ENCODE measurements around the gene EEIG2.
A peak's percentile ranks its signal among the peaks of the same experiment; 100 is the strongest.
"Not testable (repeated sequence)": the region's sequence is repeated elsewhere in the genome, so short reads cannot be mapped to it uniquely, and the experiment has no call there.

The EEIG2 gene

DNA sequence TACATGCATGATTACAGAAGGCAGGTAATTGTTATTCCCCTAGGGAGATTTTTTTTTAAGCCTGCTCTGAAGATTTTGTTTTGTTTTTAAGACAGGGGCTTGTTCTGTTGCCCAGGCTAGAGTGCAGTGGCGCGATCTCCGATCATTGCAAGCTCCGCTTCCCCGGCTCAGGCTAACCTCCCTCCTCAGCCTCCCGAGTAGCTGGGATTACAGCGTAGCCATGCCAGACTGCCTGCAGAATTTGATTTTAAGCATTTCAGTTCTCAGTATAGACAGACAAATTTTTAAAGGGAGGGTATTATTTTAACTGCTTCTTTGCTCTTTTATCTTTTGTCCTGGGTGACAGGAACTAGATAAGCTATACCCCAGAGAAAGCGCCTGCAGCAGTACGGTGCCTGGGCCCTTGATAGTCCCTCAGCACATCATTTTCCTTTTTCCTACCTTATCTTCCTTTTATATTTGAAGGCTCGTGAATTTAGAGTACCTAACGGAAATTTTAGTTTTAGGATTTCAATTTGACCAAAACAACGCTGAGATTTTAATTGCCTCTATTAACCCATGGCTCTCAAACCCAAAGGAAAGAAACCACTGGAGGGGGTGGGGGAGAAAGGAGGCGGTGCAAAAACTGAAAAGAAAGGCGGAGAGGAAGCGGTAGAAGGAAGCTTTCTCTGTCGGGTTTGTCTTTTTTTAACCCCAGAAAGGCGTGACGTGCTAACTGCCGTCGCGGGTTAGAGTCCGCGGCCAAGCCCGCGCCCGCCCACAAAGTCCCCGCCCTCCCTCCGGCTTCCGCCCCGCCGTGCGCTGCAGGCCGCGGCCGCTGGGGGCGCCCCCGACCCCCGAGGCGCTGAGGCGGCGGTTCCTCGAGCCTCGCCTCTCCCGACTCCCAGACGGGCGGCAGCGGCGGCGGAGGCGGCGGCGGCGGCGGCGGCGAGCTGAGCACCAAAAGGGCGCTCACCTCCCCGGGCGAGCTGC lies at the start of gene EEIG2:
Gene EEIG2 (plus strand): TSS at position 886 of the 972 bp plus-strand sequence. CDS start 329 bp downstream, outside the sequence.
- TF ChIP-seq SUZ12 (IDR thresholded peaks at IDR 0.05; ENCODE audit: extremely low read depth, insufficient read depth, insufficient read length) (no peak), ZNF274 (IDR thresholded peaks at IDR 0.05; ENCODE audit: low read depth, low read length) (no peak), YY1 (IDR thresholded peaks at IDR 0.05; ENCODE audit: insufficient read depth, insufficient read length) (no peak)
- Histone ChIP-seq H3K27me3 (ENCODE audit: insufficient read depth, insufficient read length) (no peaks in the 10 kb centered on the region), H3K36me3 (ENCODE audit: insufficient read depth, insufficient read length, low read length) (no peaks in the 10 kb centered on the region), H3K4me3 (ENCODE audit: insufficient read length, low read depth) (peak within 1 kb of the TSS; percentile 71), H3K4me1 (ENCODE audit: insufficient read depth, insufficient read length) (no peaks in the 10 kb centered on the region), H3K9ac (ENCODE audit: insufficient read length, low read depth) (peak within 1 kb of the TSS; percentile 87), H3K9me3 (ENCODE audit: insufficient read depth, low read length) (no peaks in the 10 kb centered on the region)
- DNase-seq (ENCODE audit: low read depth, low spot score), result peak; percentile 80

DNA sequence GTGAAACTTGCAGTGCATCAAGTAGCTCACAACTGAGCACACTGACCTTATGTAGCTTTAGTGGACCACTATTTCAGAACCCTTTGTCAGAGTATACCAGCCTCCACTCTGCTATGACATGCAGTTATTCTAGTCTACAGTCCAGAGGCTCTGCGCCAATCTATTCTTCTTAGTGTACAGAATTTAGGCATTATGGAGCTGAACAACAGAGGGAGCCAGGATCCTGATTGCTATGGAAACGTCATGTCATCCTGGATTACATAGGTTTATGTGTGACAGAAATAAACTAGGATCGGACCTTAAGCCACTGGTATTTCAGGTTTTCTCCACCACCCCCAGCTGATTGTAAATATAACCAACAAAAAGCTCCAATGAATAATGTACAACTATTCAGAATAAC lies 48.1 kb upstream of the EEIG2 start:
- Histone ChIP-seq H3K4me1 (ENCODE audit: insufficient read depth, insufficient read length) (no peaks in the 10 kb centered on the region), H3K9me3 (ENCODE audit: insufficient read depth, low read length) (peaks cover 19% of the 10 kb centered on the region; the same call in 1 of the 2 replicates), H3K27me3 (ENCODE audit: insufficient read depth, insufficient read length) (no peaks in the 10 kb centered on the region), H3K9ac (ENCODE audit: insufficient read length, low read depth) (no peak overlapping the region), H3K36me3 (ENCODE audit: insufficient read depth, insufficient read length, low read length) (no peaks in the 10 kb centered on the region), H3K4me3 (ENCODE audit: insufficient read length, low read depth) (no peak overlapping the region)
- no peak for DNase-seq (ENCODE audit: low read depth, low spot score)
- TF ChIP-seq YY1 (IDR thresholded peaks at IDR 0.05; ENCODE audit: insufficient read depth, insufficient read length) (no peak), ZNF274 (IDR thresholded peaks at IDR 0.05; ENCODE audit: low read depth, low read length) (no peak), SUZ12 (IDR thresholded peaks at IDR 0.05; ENCODE audit: extremely low read depth, insufficient read depth, insufficient read length) (no peak)

DNA sequence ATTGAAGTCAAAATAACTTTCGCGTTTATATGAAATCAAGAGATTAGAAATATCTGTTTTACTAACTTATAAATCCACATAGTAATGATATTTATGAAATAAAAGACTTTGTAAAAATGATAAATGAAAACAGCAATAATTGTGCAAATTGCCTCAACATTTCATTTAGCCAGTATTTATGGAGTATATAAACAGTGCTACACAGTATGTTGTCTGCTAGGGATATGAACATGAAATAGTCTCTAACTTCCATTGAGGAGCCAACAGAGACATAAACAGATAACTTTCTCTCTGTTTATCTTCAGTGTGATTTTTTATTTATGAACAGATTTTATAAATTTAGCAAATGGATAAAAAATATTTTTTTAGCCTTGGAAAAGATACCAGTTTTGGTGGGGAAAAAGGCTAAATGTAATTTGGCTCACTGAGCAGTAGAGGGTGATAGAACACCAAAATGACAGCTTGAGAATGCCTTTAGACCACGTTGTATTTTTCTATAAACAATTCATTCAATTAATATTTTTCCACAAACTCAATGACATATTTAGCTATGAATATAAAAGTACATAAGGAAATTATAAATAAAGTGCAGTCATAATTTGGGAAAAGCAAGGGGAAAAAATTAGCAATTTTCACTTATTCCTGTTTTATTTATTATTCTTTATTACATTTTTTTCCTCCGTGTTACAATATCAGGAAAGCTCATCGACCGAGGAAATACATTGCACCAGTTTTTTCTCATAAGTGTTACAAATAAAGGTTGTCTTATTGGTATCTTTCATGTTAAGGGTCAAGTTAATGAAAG lies 47.5 kb upstream of the EEIG2 start:
- Histone ChIP-seq H3K27me3 (ENCODE audit: insufficient read depth, insufficient read length) (no peaks in the 10 kb centered on the region), H3K36me3 (ENCODE audit: insufficient read depth, insufficient read length, low read length) (no peaks in the 10 kb centered on the region), H3K4me1 (ENCODE audit: insufficient read depth, insufficient read length) (no peaks in the 10 kb centered on the region), H3K9me3 (ENCODE audit: insufficient read depth, low read length) (peaks cover 19% of the 10 kb centered on the region; the same call in 1 of the 2 replicates), H3K4me3 (ENCODE audit: insufficient read length, low read depth) (no peak overlapping the region), H3K9ac (ENCODE audit: insufficient read length, low read depth) (no peak overlapping the region)
- no peak for TF ChIP-seq ZNF274 (IDR thresholded peaks at IDR 0.05; ENCODE audit: low read depth, low read length)
- TF ChIP-seq YY1 (IDR thresholded peaks at IDR 0.05; ENCODE audit: insufficient read depth, insufficient read length), result no peak
- no peak for TF ChIP-seq SUZ12 (IDR thresholded peaks at IDR 0.05; ENCODE audit: extremely low read depth, insufficient read depth, insufficient read length)
- DNase-seq (ENCODE audit: low read depth, low spot score), result peak; percentile 25

DNA sequence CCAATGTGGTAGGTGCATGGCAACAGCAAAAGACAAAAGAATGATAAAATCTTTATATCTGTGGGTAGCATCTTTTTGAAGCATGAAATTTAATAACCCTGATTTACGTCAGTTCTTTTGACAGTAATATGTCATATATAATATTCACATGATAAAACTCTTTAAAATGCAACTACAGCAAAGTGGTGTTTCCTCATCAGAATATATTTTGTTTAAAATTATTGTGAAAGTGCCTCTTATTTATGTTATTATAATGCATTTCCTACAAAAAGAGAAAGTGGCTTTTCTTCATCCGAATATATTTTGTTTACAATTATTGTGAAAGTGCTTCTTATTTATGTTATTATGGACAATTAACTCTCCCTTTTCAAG lies 46.9 kb upstream of the EEIG2 start:
- Histone ChIP-seq H3K4me1 (ENCODE audit: insufficient read depth, insufficient read length) (no peaks in the 10 kb centered on the region), H3K9ac (ENCODE audit: insufficient read length, low read depth) (no peak overlapping the region), H3K27me3 (ENCODE audit: insufficient read depth, insufficient read length) (no peaks in the 10 kb centered on the region), H3K9me3 (ENCODE audit: insufficient read depth, low read length) (peaks cover 19% of the 10 kb centered on the region; the same call in 1 of the 2 replicates), H3K36me3 (ENCODE audit: insufficient read depth, insufficient read length, low read length) (no peaks in the 10 kb centered on the region), H3K4me3 (ENCODE audit: insufficient read length, low read depth) (no peak overlapping the region)
- TF ChIP-seq YY1 (IDR thresholded peaks at IDR 0.05; ENCODE audit: insufficient read depth, insufficient read length) (no peak), SUZ12 (IDR thresholded peaks at IDR 0.05; ENCODE audit: extremely low read depth, insufficient read depth, insufficient read length) (no peak), ZNF274 (IDR thresholded peaks at IDR 0.05; ENCODE audit: low read depth, low read length) (no peak)
- no peak for DNase-seq (ENCODE audit: low read depth, low spot score)

DNA sequence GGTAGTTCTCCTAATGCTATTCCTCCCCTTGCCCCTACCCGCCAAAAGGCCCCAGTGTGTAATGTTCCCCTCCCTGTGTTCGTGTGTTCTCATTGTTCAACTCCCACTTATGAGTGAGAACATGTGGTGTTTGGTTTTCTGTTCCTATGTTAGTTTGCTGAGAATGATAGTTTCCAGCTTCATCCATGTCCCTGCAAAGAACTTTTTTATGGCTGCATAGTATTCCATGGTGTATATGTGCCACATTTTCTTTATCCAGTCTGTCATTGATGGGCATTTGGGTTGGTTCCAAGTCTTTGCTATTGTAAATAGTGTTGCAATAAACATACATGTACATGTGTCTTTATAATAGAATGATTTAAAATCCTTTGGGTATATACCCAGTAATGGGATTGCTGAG lies 46.0 kb upstream of the EEIG2 start:
- not testable (repeated sequence) for DNase-seq (ENCODE audit: low read depth, low spot score); H3K36me3 ChIP-seq (ENCODE audit: insufficient read depth, insufficient read length, low read length); H3K4me3 ChIP-seq (ENCODE audit: insufficient read length, low read depth); H3K9ac ChIP-seq (ENCODE audit: insufficient read length, low read depth); H3K4me1 ChIP-seq (ENCODE audit: insufficient read depth, insufficient read length); H3K27me3 ChIP-seq (ENCODE audit: insufficient read depth, insufficient read length)
- H3K9me3 ChIP-seq (ENCODE audit: insufficient read depth, low read length), result peaks cover 18% of the 10 kb centered on the region; the same call in 1 of the 2 replicates

DNA sequence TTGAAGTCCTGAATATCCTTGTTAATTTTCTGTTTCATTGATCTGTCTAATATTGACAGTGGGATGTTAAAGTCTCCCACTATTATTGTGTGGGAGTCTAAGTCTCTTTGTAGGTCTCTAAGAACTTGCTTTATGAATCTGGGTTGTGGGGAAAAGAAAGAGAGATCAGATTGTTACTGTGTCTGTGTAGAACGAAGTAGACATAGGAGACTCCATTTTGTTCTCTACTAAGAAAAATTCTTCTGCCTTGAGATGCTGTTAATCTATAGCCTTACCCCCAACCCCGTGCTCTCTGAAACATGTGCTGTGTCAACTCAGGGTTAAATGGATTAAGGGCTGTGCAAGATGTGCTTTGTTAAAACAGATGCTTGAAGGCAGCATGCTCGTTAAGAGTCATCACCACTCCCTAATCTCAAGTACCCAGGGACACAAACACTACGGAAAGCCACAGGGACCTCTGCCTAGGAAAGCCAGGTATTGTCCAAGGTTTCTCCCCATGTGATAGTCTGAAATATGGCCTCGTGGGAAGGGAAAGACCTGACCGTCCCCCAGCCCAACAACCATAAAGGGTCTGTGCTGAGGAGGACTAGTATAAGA lies 42.5 kb upstream of the EEIG2 start:
- not testable (repeated sequence) for H3K4me3 ChIP-seq (ENCODE audit: insufficient read length, low read depth); H3K9me3 ChIP-seq (ENCODE audit: insufficient read depth, low read length); H3K36me3 ChIP-seq (ENCODE audit: insufficient read depth, insufficient read length, low read length); H3K9ac ChIP-seq (ENCODE audit: insufficient read length, low read depth); H3K27me3 ChIP-seq (ENCODE audit: insufficient read depth, insufficient read length); DNase-seq (ENCODE audit: low read depth, low spot score); H3K4me1 ChIP-seq (ENCODE audit: insufficient read depth, insufficient read length)

DNA sequence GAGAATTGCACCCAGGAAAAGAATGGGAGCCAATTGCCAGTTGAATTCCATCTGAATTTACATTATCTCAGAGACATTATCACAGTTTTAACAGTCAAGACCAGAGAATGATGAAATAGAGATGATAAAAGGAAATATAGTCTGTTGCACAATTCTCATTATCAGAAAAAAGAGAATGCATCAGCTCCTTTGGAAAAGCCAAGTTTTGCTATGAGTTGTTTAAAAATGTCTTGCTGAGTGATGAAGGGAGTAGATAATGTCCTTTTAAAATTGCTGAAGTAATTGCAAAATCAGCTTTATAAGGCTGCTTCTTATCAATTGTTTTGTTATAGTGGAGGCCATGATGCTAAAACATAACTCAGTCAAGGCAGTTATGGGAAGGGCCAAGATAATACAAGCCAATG lies 37.9 kb upstream of the EEIG2 start:
- DNase-seq (ENCODE audit: low read depth, low spot score), result no peak
- TF ChIP-seq ZNF274 (IDR thresholded peaks at IDR 0.05; ENCODE audit: low read depth, low read length), result no peak
- no peak for TF ChIP-seq YY1 (IDR thresholded peaks at IDR 0.05; ENCODE audit: insufficient read depth, insufficient read length)
- no peak for TF ChIP-seq SUZ12 (IDR thresholded peaks at IDR 0.05; ENCODE audit: extremely low read depth, insufficient read depth, insufficient read length)

More for the DNA sequence above, 37.9 kb upstream of the EEIG2 start:
- Histone ChIP-seq H3K4me3 (ENCODE audit: insufficient read length, low read depth) (no peak overlapping the region), H3K36me3 (ENCODE audit: insufficient read depth, insufficient read length, low read length) (no peaks in the 10 kb centered on the region), H3K4me1 (ENCODE audit: insufficient read depth, insufficient read length) (no peaks in the 10 kb centered on the region), H3K9me3 (ENCODE audit: insufficient read depth, low read length) (peaks cover 13% of the 10 kb centered on the region; the same call in 1 of the 2 replicates), H3K9ac (ENCODE audit: insufficient read length, low read depth) (no peak overlapping the region), H3K27me3 (ENCODE audit: insufficient read depth, insufficient read length) (no peaks in the 10 kb centered on the region)
